ENCODE results near the gene ACAD8.

Gene ACAD8

DNA sequence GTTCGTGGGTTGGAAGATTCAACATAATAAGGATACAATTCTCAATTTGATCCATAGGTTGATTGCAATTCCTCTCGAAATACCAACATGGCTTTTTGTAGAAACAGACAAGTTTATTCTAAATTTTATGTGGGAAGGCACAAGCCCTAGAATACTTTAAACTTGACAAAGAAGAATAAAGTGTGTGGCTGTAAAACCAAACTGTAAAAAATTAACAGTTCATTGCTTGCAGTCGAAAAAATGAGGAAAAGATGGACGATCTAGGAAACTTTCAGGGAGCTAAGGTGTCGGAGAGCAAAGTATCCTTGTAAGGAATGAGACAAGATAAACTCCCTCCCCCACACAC, 21.8 kb downstream of the ACAD8 start:
- no peak for TF ChIP-seq EZH2phosphoT487 (IDR thresholded peaks at IDR 0.05; ENCODE audit: borderline replicate concordance)
- TF ChIP-seq, protein P1, sequence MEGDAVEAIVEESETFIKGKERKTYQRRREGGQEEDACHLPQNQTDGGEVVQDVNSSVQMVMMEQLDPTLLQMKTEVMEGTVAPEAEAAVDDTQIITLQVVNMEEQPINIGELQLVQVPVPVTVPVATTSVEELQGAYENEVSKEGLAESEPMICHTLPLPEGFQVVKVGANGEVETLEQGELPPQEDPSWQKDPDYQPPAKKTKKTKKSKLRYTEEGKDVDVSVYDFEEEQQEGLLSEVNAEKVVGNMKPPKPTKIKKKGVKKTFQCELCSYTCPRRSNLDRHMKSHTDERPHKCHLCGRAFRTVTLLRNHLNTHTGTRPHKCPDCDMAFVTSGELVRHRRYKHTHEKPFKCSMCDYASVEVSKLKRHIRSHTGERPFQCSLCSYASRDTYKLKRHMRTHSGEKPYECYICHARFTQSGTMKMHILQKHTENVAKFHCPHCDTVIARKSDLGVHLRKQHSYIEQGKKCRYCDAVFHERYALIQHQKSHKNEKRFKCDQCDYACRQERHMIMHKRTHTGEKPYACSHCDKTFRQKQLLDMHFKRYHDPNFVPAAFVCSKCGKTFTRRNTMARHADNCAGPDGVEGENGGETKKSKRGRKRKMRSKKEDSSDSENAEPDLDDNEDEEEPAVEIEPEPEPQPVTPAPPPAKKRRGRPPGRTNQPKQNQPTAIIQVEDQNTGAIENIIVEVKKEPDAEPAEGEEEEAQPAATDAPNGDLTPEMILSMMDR (conservative IDR thresholded peaks at IDR 0.05; ENCODE audit: low read length), result no peak
- Histone ChIP-seq H3K4me2 (ENCODE audit: low read depth, low read length, poor library complexity, severe bottlenecking) (peak overlapping the region; percentile 89), H3K4me1 (ENCODE audit: insufficient read depth, low read length, poor library complexity, severe bottlenecking) (peaks cover 46% of the 10 kb centered on the region), H3K4me3 (ENCODE audit: low read length, poor library complexity, severe bottlenecking) (peak overlapping the region; percentile 78), H3K9ac (ENCODE audit: low read depth, low read length, poor library complexity, severe bottlenecking) (peak overlapping the region; percentile 80), H2AFZ (ENCODE audit: low read length) (peak overlapping the region; percentile 93), H3K79me2 (ENCODE audit: insufficient read depth, low read length) (peaks cover 34% of the 10 kb centered on the region), H3F3A (ENCODE audit: low read depth) (peaks cover 2% of the 10 kb centered on the region; the same call in 1 of the 2 replicates), H3K27me3 (ENCODE audit: insufficient read depth, low read length, poor library complexity, severe bottlenecking) (no peaks in the 10 kb centered on the region), H4K20me1 (ENCODE audit: insufficient read depth, low read length, poor library complexity, severe bottlenecking) (no peaks in the 10 kb centered on the region), H3K9me2 (replicated peaks; ENCODE audit: low read depth, low read length) (no peaks in the 10 kb centered on the region), H3K36me3 (ENCODE audit: insufficient read depth, low read length) (no peaks in the 10 kb centered on the region), H3K9me3 (ENCODE audit: insufficient read depth, low read depth, low read length) (no peaks in the 10 kb centered on the region)

DNA sequence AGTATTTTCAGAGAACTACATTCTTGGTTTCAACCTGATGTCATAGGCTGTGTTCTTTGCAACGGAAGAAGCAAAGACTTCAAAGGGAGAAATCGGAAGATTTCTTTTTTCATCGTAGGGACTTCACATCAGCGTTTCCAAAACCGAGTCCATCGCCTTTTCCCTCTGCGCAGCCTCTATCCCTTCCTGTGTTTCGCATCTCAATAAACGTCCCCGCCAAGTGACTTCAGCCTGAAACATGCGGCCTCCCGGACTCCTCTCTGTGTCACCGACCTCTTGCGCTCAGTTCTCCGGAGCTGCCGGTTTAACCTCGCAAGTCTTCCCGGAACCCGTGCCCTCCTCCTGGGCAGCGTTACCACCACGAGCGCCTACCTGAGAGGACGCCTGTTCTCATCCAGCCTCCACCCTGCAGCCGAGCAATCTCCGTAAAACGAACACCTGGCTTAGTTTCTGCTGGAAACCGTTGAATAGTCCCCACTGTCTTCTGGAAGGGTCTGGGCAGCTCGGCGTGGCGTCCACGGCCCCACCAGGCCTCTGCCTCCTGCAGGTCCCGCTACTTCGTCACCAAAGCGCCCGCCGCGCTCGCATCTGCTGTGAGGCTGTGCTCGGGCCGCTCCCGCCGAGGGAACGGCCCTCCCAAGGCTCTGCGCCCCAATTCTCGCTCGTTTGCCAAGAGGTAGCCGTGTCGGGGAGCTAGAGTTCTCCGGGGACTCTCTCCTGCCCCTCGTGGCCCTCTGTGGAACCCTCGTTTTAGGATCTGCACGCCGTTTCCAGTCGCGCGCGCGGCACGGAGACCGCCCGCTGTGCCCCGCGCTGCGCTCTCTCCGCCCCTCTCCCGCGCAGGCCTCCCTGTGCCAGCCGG, 22.4 kb downstream of the ACAD8 start, which contains the start of gene GLB1L3:
Gene GLB1L3, plus strand, starts transcription at position 846 of the 862 bp plus-strand sequence. CDS start 362 bp downstream, outside the sequence.
- peak within 1 kb of the TSS; percentile 89 for H3K4me2 ChIP-seq (ENCODE audit: low read depth, low read length, poor library complexity, severe bottlenecking)

DNA sequence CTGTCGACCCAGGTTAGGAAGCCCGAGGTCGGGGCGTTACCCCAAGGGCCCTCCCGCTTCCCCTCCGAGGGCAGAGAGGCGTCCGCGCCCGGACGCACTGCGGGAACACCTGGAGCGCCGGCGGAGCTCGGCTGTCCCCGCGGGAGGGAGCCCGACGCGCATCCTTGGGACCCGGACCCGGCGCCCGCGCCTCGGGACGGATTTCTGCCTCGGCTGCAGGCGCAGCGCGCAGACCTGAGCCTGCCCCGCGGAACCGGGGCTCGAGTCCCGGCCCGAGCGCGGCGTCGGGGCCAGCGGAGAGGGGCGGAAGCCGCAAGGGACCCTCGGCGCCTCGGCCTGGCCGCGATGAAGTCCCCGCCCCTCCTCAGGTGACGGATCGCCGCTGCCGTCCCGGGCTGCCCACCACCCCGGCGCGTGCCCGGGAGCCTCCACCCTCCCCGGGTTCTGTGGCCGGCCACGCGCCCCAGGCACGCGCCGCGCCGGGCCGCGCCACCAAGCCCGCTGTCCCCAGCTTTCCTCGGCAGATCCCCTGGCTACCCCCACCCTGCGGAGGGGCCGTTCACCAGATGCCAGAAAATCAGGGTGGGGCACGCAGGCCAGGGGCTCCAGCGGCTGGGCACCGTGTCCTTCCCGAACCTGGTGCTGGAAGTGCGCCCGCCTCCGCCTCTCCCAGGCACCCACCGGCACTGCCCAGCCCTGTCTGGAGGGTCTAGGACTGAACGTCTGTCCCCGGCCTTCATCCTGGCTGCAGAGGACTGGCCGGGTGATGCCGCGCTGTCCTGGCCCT, 23.2 kb downstream of the ACAD8 start:
- no peaks in the 10 kb centered on the region for H3K9me3 ChIP-seq (ENCODE audit: insufficient read depth, low read depth, low read length)
- H2AFZ ChIP-seq (ENCODE audit: low read length), result peak overlapping the region; percentile 93
- peaks cover 34% of the 10 kb centered on the region for H3K79me2 ChIP-seq (ENCODE audit: insufficient read depth, low read length)
- H3K36me3 ChIP-seq (ENCODE audit: insufficient read depth, low read length), result no peaks in the 10 kb centered on the region
- no peaks in the 10 kb centered on the region for H4K20me1 ChIP-seq (ENCODE audit: insufficient read depth, low read length, poor library complexity, severe bottlenecking)
- H3K4me3 ChIP-seq (ENCODE audit: low read length, poor library complexity, severe bottlenecking), result peak overlapping the region; percentile 78
- H3K27me3 ChIP-seq (ENCODE audit: insufficient read depth, low read length, poor library complexity, severe bottlenecking), result no peaks in the 10 kb centered on the region
- peaks cover 2% of the 10 kb centered on the region; the same call in 1 of the 2 replicates for H3F3A ChIP-seq (ENCODE audit: low read depth)
- no peaks in the 10 kb centered on the region for H3K9me2 ChIP-seq (replicated peaks; ENCODE audit: low read depth, low read length)
- peaks cover 36% of the 10 kb centered on the region for H3K4me1 ChIP-seq (ENCODE audit: insufficient read depth, low read length, poor library complexity, severe bottlenecking)
- H3K4me2 ChIP-seq (ENCODE audit: low read depth, low read length, poor library complexity, severe bottlenecking), result peak overlapping the region; percentile 89
- H3K9ac ChIP-seq (ENCODE audit: low read depth, low read length, poor library complexity, severe bottlenecking), result no peak overlapping the region
- no peak for TF ChIP-seq EZH2phosphoT487 (IDR thresholded peaks at IDR 0.05; ENCODE audit: borderline replicate concordance)
- TF ChIP-seq, protein P1 (conservative IDR thresholded peaks at IDR 0.05; ENCODE audit: low read length), result no peak; the same call in 1 of the 2 replicates

More for the DNA sequence above, 22.4 kb downstream of the ACAD8 start, which contains the start of gene GLB1L3:
- Histone ChIP-seq H3K4me3 (ENCODE audit: low read length, poor library complexity, severe bottlenecking) (peak within 1 kb of the TSS; percentile 78), H3K79me2 (ENCODE audit: insufficient read depth, low read length) (peaks cover 34% of the 10 kb centered on the region), H3K27me3 (ENCODE audit: insufficient read depth, low read length, poor library complexity, severe bottlenecking) (no peaks in the 10 kb centered on the region), H3K9me2 (replicated peaks; ENCODE audit: low read depth, low read length) (no peaks in the 10 kb centered on the region), H3K36me3 (ENCODE audit: insufficient read depth, low read length) (no peaks in the 10 kb centered on the region), H3K4me1 (ENCODE audit: insufficient read depth, low read length, poor library complexity, severe bottlenecking) (peaks cover 42% of the 10 kb centered on the region), H2AFZ (ENCODE audit: low read length) (peak within 1 kb of the TSS; percentile 93), H3K9ac (ENCODE audit: low read depth, low read length, poor library complexity, severe bottlenecking) (peak within 1 kb of the TSS; percentile 80), H4K20me1 (ENCODE audit: insufficient read depth, low read length, poor library complexity, severe bottlenecking) (no peaks in the 10 kb centered on the region), H3F3A (ENCODE audit: low read depth) (peaks cover 2% of the 10 kb centered on the region; the same call in 1 of the 2 replicates), H3K9me3 (ENCODE audit: insufficient read depth, low read depth, low read length) (no peaks in the 10 kb centered on the region)
- TF ChIP-seq, protein P1 (conservative IDR thresholded peaks at IDR 0.05; ENCODE audit: low read length), result peak; percentile 68
- no peak for TF ChIP-seq EZH2phosphoT487 (IDR thresholded peaks at IDR 0.05; ENCODE audit: borderline replicate concordance)
